Fibroblast of mammary gland (primary cell): Measurements from ENCODE around the gene AURKAIP1.

Experiments
- DNase-seq: peaks from one replicate; pipeline ENCODE4 v3.0.0-alpha.2; 2010; ENCODE audit warnings: low read depth
- H3K4me3 ChIP-seq: 2 replicates; pipeline ENCODE4 v1.5.1; 2011; ENCODE audit warnings: low read depth, mild to moderate bottlenecking, low read length, moderate library complexity; ENCODE audit not compliant: control insufficient read depth
- CTCF ChIP-seq: conservative IDR thresholded peaks from 2 replicates; pipeline ENCODE4 v1.5.1; 2011; ENCODE audit warnings: low read depth, low read length, inconsistent platforms; ENCODE audit not compliant: control insufficient read depth, insufficient read depth

AURKAIP1 gene

GRCh38 chr1:1359308-1359663 is 15.7 kb downstream of the AURKAIP1 start:
- no peak for TF ChIP-seq CTCF
- H3K4me3 ChIP-seq: peak overlapping the region; percentile 86
- peak; percentile 87 for DNase-seq

GRCh38 chr1:1358433-1359271 is 16.4 kb downstream of the AURKAIP1 start, which contains the start of gene MXRA8:
MXRA8 (minus strand) TSS chr1:1358555; CDS start chr1:1358504, 51 bp downstream.
- H3K4me3 ChIP-seq: peak within 1 kb of the TSS; percentile 86
- peak; percentile 93 for DNase-seq

GRCh38 chr1:1357871-1358432 is 17.1 kb downstream of the AURKAIP1 start:
- no peak for DNase-seq
- peak overlapping the region; percentile 86 for H3K4me3 ChIP-seq
- TF ChIP-seq CTCF: no peak

More at GRCh38 chr1:1358433-1359271, 16.4 kb downstream of the AURKAIP1 start, which contains the start of gene MXRA8:
- no peak for TF ChIP-seq CTCF

GRCh38 chr1:1356796-1357401 is 18.1 kb downstream of the AURKAIP1 start:
- H3K4me3 ChIP-seq: peak overlapping the region; percentile 86
- DNase-seq: no peak
- no peak for TF ChIP-seq CTCF

- TF ChIP-seq CTCF: no peak
- no peak for DNase-seq
- H3K4me3 ChIP-seq: peak overlapping the region; percentile 86
Measured at GRCh38 chr1:1356166-1356795, 18.7 kb downstream of the AURKAIP1 start.

GRCh38 chr1:1355416-1355815 is 19.6 kb downstream of the AURKAIP1 start:
- DNase-seq: peak; percentile 42
- H3K4me3 ChIP-seq: no peak overlapping the region
- TF ChIP-seq CTCF: no peak
